Adrenal gland (tissue), 12 donors: Measurements from ENCODE around the gene RABGAP1L. TPM values are rescaled to one million over a fixed set of nuclear protein-coding genes. Genes with fewer than 3 reads are reported as not detected.

Experiments
- DNase-seq, 7 donors: peaks; one replicate each; pipeline ENCODE4 v3.0.0-alpha.2; 2019 to 2020
- H3K27ac ChIP-seq, 5 donors: fragments of 200-600 bp; sonication (generic) in 4 of 5; 1 replicate in 3 of 5; 2 replicates in 2 of 5; pipeline versions ENCODE4 v1.5.1 to v1.8.0; 2016 to 2020; ENCODE audit warnings: mild to moderate bottlenecking in 1 of 5
- H3K27me3 ChIP-seq: fragments of 200-600 bp; 2 replicates; pipeline ENCODE4 v1.8.0; 2021
- H3K36me3 ChIP-seq, 2 donors: fragments of 200-600 bp; replicated peaks in 1 of 2; 1 replicate in 1 of 2; 2 replicates in 1 of 2; pipeline versions ENCODE4 v1.5.1 to v1.8.0; 2018 to 2022
- H3K4me1 ChIP-seq, 2 donors: fragments of 200-600 bp; replicated peaks in 1 of 2; 1 replicate in 1 of 2; 2 replicates in 1 of 2; pipeline versions ENCODE4 v1.5.1 to v1.8.0; 2018 to 2021
- H3K4me3 ChIP-seq, 4 donors: fragments of 200-600 bp; sonication (generic) in 3 of 4; one replicate each; pipeline ENCODE4 v1.5.1; 2016 to 2018
- H3K9me3 ChIP-seq, 3 donors: fragments of 200-600 bp; sonication (generic) in 1 of 3; replicated peaks in 1 of 3; 1 replicate in 2 of 3; 2 replicates in 1 of 3; pipeline versions ENCODE4 v1.5.1 to v1.8.0; 2016 to 2021
- CTCF ChIP-seq, 6 experiments: fragments of 450-650 bp in 4 of 6; fragments of 200-600 bp in 2 of 6; sonication (generic) in 1 of 6; IDR thresholded peaks; 1 replicate in 5 of 6; 2 replicates in 1 of 6; pipeline versions ENCODE4 v1.5.1 to v1.8.0; 2016 to 2021; ENCODE audit warnings: antibody characterized with exemption in 6 of 6, mild to moderate bottlenecking in 2 of 6, moderate library complexity in 1 of 6
- POLR2A ChIP-seq, 2 donors: fragments of 450-650 bp; IDR thresholded peaks; one replicate each; pipeline ENCODE4 v1.6.1; 2017; ENCODE audit warnings: antibody characterized with exemption in 2 of 2, mild to moderate bottlenecking in 2 of 2, moderate library complexity in 1 of 2
- whole genome bisulfite sequencing, 4 donors: extraction: QIAGEN DNeasy Blood & Tissue Kit in 2 of 4; methylation state at CpG; one replicate each; pipeline versions ENCODE4 v1.1.5 to v1.1.7; 2013 to 2017; 5-methylcytosine and 5-hydroxymethylcytosine counted together
- intact Hi-C, 2 donors: fragments of 100-400 bp; cut with DNase I; formaldehyde crosslinking; loops; one replicate each; pipeline versions ENCODE4 v1.14.1 to v1.15.0; 2022 to 2023
- polyA plus RNA-seq, 3 donors: library from polyadenylated mRNA; stranded (reverse); fragments of 200-250 nt in 2 of 3; fragments of 350-450 nt in 1 of 3; fragmentation: Illumina TruSeq in 1 of 3; extraction: RNeasy Lipid Tissue Mini Kit (QIAGEN cat#74804) in 1 of 3; gene quantifications; one replicate each; pipeline ENCODE4 v1.2.3, GENCODE V29; 2013 to 2014
- total RNA-seq, 9 donors: library from RNA; depleted of rRNA in 4 of 9; stranded (reverse); fragments of >200 nt in 4 of 9; fragments of 120-200 nt in 1 of 9; fragmentation: NEBNext Ultra II Directional in 1 of 9; extraction: Animal tissue kit (Norgen Biotek cat#: 25700) in 1 of 9; gene quantifications; one replicate each; pipeline versions ENCODE4 v1.1.0 to v1.2.4, GENCODE V29; 2013 to 2023
- donor health status: healthy with polysubstance abuse.
- donor health status: Bipolar disorder and iron deficiency.
- donor health status: DM: yes; HTN: yes; CAD: no.
- donor health status: DM: no; HTN: no; CAD: no.
- donor health status: DM: no; HTN: no; CAD: no.
- donor health status: DM: yes; HTN: yes; CAD: no.

The RABGAP1L gene
- total and polyA plus RNA-seq, 12 donors: 10.4 to 29.9 (median 19.7) TPM

- H3K4me3 ChIP-seq: no peak overlapping the region
- no peaks in the 10 kb centered on the region for H3K27me3 ChIP-seq
- intact Hi-C loops: no loop called here
- H3K4me1 ChIP-seq: no peaks in the 10 kb centered on the region
- H3K27ac ChIP-seq: no peak overlapping the region
- no peaks in the 10 kb centered on the region for H3K9me3 ChIP-seq
- DNase-seq: no peak
- TF ChIP-seq CTCF (IDR thresholded peaks at IDR 0.05): no peak
- TF ChIP-seq POLR2A (IDR thresholded peaks at IDR 0.05): no peak
- 36 to 41% (median 39%) methylated on average over 1 of the region's 1 CpG for WGBS, 4 donors
- no peaks in the 10 kb centered on the region for H3K36me3 ChIP-seq
Measured at GRCh38 chr1:174914991-174915390, 755.7 kb downstream of the RABGAP1L start.

GRCh38 chr1:174916846-174917245 is 757.5 kb downstream of the RABGAP1L start:
- H3K27me3 ChIP-seq: no peaks in the 10 kb centered on the region

GRCh38 chr1:174920093-174920492 is 760.8 kb downstream of the RABGAP1L start:
- 75 to 95% (median 87%) methylated on average over 1 of the region's 1 CpG for WGBS, 4 donors
- no peaks in the 10 kb centered on the region for H3K4me1 ChIP-seq
- no peaks in the 10 kb centered on the region for H3K9me3 ChIP-seq
- intact Hi-C loops: no loop called here
- TF ChIP-seq POLR2A (IDR thresholded peaks at IDR 0.05) (no peak), CTCF (IDR thresholded peaks at IDR 0.05) (no peak)
- no peak overlapping the region for H3K4me3 ChIP-seq
- DNase-seq: no peak
- H3K27me3 ChIP-seq: no peaks in the 10 kb centered on the region
- no peak overlapping the region for H3K27ac ChIP-seq
- no peaks in the 10 kb centered on the region for H3K36me3 ChIP-seq

More at GRCh38 chr1:174916846-174917245, 757.5 kb downstream of the RABGAP1L start:
- H3K4me1 ChIP-seq: no peaks in the 10 kb centered on the region
- TF ChIP-seq CTCF (IDR thresholded peaks at IDR 0.05) (no peak), POLR2A (IDR thresholded peaks at IDR 0.05) (no peak)
- H3K27ac ChIP-seq: no peak overlapping the region
- no peak overlapping the region for H3K4me3 ChIP-seq
- DNase-seq: no peak
- intact Hi-C loops: no loop called here
- H3K9me3 ChIP-seq: no peaks in the 10 kb centered on the region
- no peaks in the 10 kb centered on the region for H3K36me3 ChIP-seq
- 88 to 97% (median 93%) methylated on average over 3 of the region's 3 CpGs for WGBS, 4 donors

GRCh38 chr1:174922121-174922520 is 762.8 kb downstream of the RABGAP1L start:
- no peaks in the 10 kb centered on the region for H3K9me3 ChIP-seq
- TF ChIP-seq POLR2A (IDR thresholded peaks at IDR 0.05) (no peak), CTCF (IDR thresholded peaks at IDR 0.05) (no peak)
- H3K36me3 ChIP-seq: no peaks in the 10 kb centered on the region
- intact Hi-C loops: no loop called here
- no peak overlapping the region for H3K27ac ChIP-seq
- no peak overlapping the region for H3K4me3 ChIP-seq
- peak in 1 of 7 donors; percentile 33 for DNase-seq
- H3K4me1 ChIP-seq: no peaks in the 10 kb centered on the region
- no peaks in the 10 kb centered on the region for H3K27me3 ChIP-seq
- 50 to 76% (median 58%) methylated on average over 5 of the region's 5 CpGs for WGBS, 4 donors
